ENCODE data around the gene MRPS23. TPM values are rescaled to one million over a fixed set of nuclear protein-coding genes. Genes with fewer than 3 reads are reported as not detected.
A peak's percentile ranks its signal among the peaks of the same experiment; 100 is the strongest.

Gene MRPS23
- total and polyA plus RNA-seq, 2 of the 13 experiments (the other 11 are each of a cell fraction or from before 2014, with no cell fraction given): 63.2 to 181 TPM

DNA sequence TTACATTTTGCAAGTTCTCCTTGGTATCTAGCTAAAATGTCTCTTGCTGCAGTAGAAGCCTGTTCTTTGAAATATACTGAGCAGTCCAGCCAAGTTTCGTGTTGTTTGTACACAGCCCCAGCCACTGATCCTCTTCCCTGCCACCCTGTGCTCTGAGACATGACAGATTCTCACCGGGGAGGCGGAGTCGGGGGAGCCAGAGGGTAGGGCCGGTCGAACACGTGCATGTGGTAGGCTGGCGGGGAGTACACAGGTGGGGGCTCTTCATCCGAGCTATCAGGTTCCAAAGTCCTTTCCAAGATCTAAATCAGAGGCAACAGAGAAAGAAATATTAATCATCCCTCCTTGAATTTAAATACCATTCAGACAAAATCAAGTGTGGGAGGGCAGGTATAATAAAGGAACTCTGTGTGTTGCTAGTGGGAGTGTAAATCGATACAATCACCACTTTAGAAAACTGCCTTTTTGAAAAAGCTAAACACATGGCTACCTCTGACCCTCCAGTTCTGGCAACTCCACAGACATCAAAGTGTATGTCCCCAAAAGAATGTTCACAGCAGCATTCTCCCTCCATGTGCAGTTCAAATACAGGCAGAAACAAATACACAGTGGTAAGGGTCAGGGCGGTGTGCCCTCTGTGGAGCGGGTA lies 29.7 kb upstream of the MRPS23 start (continued):
- TF ChIP-seq DZIP1 (CRISPR knock-in tag; IDR thresholded peaks at IDR 0.05) (no peak), MED13 (CRISPR knock-in tag; IDR thresholded peaks at IDR 0.05) (no peak), ARID4A (CRISPR knock-in tag; IDR thresholded peaks at IDR 0.05; ENCODE audit: borderline replicate concordance) (peak; percentile 72; the same call in 1 of the 2 replicates), SALL1 (CRISPR knock-in tag; IDR thresholded peaks at IDR 0.05) (peak; percentile 49; the same call in 1 of the 2 replicates), ZNF614 (CRISPR knock-in tag; IDR thresholded peaks at IDR 0.05; ENCODE audit: borderline replicate concordance) (no peak), FLYWCH1 (CRISPR knock-in tag; IDR thresholded peaks at IDR 0.05) (no peak), CEBPB (IDR thresholded peaks at IDR 0.05; ENCODE audit: borderline replicate concordance, low read depth, low read length) (no peak), PPARG (CRISPR knock-in tag; conservative IDR thresholded peaks at IDR 0.05) (no peak), MTA3 (CRISPR knock-in tag; IDR thresholded peaks at IDR 0.05) (no peak), POLR2A (IDR thresholded peaks at IDR 0.05; ENCODE audit: insufficient read depth in 1 of 2, low read depth in 2 of 2, low read length in 2 of 2) (no peak), ZNF619 (CRISPR knock-in tag; IDR thresholded peaks at IDR 0.05) (no peak), NFE2L2 (IDR thresholded peaks at IDR 0.05; ENCODE audit: low read length) (no peak), CSRNP1 (CRISPR knock-in tag; IDR thresholded peaks at IDR 0.05) (no peak), ZNF343 (CRISPR knock-in tag; IDR thresholded peaks at IDR 0.05) (no peak), ETS1 (CRISPR knock-in tag; IDR thresholded peaks at IDR 0.05) (no peak), TRAFD1 (CRISPR knock-in tag; IDR thresholded peaks at IDR 0.05; ENCODE audit: borderline replicate concordance) (peak; percentile 41; the same call in 1 of the 2 replicates)
- TF ChIP-seq, protein P1, sequence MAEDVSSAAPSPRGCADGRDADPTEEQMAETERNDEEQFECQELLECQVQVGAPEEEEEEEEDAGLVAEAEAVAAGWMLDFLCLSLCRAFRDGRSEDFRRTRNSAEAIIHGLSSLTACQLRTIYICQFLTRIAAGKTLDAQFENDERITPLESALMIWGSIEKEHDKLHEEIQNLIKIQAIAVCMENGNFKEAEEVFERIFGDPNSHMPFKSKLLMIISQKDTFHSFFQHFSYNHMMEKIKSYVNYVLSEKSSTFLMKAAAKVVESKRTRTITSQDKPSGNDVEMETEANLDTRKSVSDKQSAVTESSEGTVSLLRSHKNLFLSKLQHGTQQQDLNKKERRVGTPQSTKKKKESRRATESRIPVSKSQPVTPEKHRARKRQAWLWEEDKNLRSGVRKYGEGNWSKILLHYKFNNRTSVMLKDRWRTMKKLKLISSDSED (CRISPR knock-in tag; IDR thresholded peaks at IDR 0.05): no peak

Measured in HepG2 (cell line).